Measurements from ENCODE around the gene MC3R. TPM values are rescaled to one million over a fixed set of nuclear protein-coding genes. Genes with fewer than 3 reads are reported as not detected.

MC3R gene
- polyA plus RNA-seq, 10 donors = not detected

- DNase-seq = no peak
These were observed 1.4 kb downstream of the MC3R start for GRCh38 chr20:56249956-56250355.

- no peak for DNase-seq
These were observed 9.1 kb downstream of the MC3R start for GRCh38 chr20:56257604-56258003.

GRCh38 chr20:56259948-56260347 is 11.4 kb downstream of the MC3R start:
- no peak for DNase-seq

DNA sequence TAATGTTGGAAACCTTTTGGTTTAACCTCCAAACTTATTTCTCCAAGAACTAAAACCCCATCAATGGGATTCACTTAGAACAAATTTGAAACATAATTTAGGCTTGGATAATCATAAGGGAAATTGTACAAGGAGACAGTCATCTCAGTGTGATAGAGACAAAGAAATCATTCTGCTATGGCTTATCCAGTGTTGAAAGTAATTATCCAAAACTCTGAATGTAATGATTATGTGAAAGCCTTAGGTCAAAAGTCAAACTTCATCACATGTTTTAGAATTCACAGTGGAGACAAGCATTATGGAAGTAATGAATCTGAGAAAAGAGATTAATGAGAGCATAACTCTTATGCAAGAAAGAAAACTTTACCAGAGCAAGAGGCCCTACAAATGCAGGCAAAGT is 20.0 kb downstream of the MC3R start:
- no peak for DNase-seq

DNA sequence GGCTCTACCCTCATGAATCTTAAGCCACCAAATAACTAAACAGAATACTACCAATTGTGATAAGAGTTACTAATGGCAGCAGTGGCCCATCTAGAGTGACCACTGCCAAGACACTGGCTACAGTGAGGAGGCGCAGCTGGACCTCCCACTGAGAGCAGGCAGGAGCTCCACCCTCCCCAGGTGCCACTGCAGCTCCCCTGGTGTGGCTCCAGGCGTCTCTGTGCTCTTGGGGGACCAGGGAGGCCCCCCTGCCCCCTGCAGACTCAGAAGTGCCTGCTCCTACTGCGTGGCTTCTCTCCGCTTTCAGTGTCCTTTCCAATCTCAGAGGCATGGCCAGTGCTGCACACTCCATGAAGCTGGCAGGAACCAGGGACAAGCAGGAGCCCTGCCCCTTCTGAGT is 23.4 kb downstream of the MC3R start:
- DNase-seq = no peak

DNA sequence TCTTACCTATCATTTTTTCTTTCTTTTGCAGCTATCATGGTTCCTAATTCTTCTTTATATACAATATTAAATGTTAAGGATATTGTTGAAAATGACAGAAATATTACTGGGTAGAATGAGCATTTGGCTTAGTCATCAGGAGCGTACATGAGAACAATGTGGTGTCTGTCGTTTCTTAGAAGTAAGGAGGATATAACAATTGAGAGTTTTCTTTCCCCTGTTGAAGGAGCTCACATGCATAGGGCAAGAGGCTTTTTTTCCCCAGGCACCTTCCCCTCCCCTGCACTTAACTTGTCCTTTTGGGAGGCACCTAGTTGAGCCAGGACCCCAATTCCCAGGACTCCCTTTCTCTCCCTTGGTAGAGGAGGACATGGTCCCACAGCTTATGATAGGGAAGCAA is 25.0 kb downstream of the MC3R start:
- DNase-seq = no peak

- no peak for DNase-seq
These were observed 25.6 kb downstream of the MC3R start for GRCh38 chr20:56274156-56274555.

DNA sequence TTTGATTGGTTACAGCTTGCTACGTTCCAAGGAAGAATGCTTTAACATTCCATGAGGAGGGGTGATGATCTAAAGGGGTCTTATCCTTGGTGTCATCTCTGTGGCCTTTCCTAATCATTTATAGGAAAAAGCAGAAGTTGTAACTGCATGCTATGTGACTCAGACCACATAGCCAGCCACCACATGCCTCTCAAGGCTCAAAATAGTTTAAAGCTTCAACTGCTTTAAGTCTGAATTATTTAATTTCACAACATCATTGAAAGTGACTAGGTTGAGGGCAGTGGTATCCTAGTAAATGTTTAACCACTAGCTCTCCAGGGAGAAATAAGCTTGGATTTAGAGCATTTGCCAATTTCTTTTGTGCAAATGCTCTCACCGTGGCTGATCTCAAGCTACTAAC is 29.7 kb downstream of the MC3R start:
- DNase-seq = no peak

- no peak for DNase-seq
These were observed 37.0 kb downstream of the MC3R start for GRCh38 chr20:56285496-56285895.

DNA sequence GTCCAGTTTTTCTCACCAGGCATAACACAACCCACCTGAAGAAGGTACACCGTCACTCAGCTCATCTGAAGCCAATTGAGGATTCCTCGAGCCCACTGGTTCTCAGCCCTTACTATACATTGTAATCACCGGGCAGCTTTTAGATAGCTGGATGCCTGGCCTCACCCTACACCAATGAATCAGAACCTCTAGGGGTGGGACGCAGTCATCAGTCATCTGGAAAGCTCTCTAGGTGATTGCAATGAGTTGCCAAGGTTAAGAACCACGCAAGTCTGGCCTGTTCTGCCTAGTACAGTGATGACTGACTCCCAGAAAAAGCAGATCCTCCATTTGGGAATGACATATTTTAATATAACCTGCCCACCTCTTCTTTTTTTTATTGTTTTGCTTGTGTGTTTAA is 41.1 kb downstream of the MC3R start:
- DNase-seq = no peak

DNA sequence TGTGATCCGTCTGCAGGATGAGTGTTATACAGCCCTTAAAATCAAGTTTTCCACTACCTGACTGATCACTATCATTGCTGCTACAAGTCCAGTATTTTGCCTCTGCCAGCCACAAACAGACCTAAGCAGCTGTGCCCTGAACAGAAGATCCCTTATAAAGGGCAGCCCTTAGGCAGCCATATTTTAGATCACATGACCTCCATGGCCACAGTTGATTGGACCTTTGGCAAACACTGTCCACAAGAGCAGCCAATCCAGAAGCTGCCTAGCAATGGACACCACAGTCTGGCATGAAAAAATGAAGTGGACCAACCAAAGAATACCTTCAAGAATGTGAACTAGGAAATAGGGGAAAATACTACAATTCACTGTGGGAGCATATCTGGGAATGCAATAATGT is 50.8 kb downstream of the MC3R start:
- no peak for DNase-seq

Other genes starting within 250 kb of the MC3R start
- 1 to 10 TPM in 3 of 10 donors, under 1 TPM in 6, not detected in 1; 0.04 to 1.9 (median 0.22) TPM for gene CBLN4, start 243.2 kb upstream of the MC3R start, polyA plus RNA-seq (ENCODE audit: insufficient read length in 10 of 10)
- gene FAM210B, start 110.2 kb downstream of the MC3R start, polyA plus RNA-seq (ENCODE audit: insufficient read length in 10 of 10) = 10 to 100 TPM; 32.8 to 64.9 (median 43.2) TPM
- 10 to 100 TPM in 4 of 10 donors, 1 to 10 TPM in 6; 6.6 to 12.0 (median 9.5) TPM for gene AURKA, start 143.5 kb downstream of the MC3R start, polyA plus RNA-seq (ENCODE audit: insufficient read length in 10 of 10)
- 10 to 100 TPM; 24.0 to 31.3 (median 26.9) TPM for gene CSTF1, start 143.9 kb downstream of the MC3R start, polyA plus RNA-seq (ENCODE audit: insufficient read length in 10 of 10)
- 1 to 10 TPM; 3.7 to 6.9 (median 5.6) TPM for gene CASS4, start 163.5 kb downstream of the MC3R start, polyA plus RNA-seq (ENCODE audit: insufficient read length in 10 of 10)
- 100 to 1,000 TPM in 4 of 10 donors, 10 to 100 TPM in 6; 87.8 to 104 (median 98.0) TPM for gene RTF2, start 219.9 kb downstream of the MC3R start, polyA plus RNA-seq (ENCODE audit: insufficient read length in 10 of 10)